Glomerular visceral epithelial cell (primary cell): ENCODE data around the gene SYT11.
"Not testable (repeated sequence)": the region's sequence is repeated elsewhere in the genome, so short reads cannot be mapped to it uniquely, and the experiment has no call there.

ENCODE experiments used
- DNase-seq: peaks from one replicate; pipeline ENCODE4 v3.0.0-alpha.2; 2016; ENCODE audit errors: extremely low spot score

The SYT11 gene

GRCh38 chr1:155860970-155861510 lies 1.7 kb downstream of the SYT11 start:
- no peak for DNase-seq

- no peak for DNase-seq
Measured at GRCh38 chr1:155861896-155862295, 2.5 kb downstream of the SYT11 start.

GRCh38 chr1:155864393-155864792 lies 5.0 kb downstream of the SYT11 start:
- DNase-seq = no peak

GRCh38 chr1:155867766-155868165 lies 8.4 kb downstream of the SYT11 start:
- DNase-seq = no peak

GRCh38 chr1:155871390-155871789 lies 12.0 kb downstream of the SYT11 start:
- peak; percentile 27 for DNase-seq

- no peak for DNase-seq
Measured at GRCh38 chr1:155872527-155872926, 13.2 kb downstream of the SYT11 start.

GRCh38 chr1:155873860-155874259 lies 14.5 kb downstream of the SYT11 start:
- peak; percentile 26 for DNase-seq

- DNase-seq = no peak
Measured at GRCh38 chr1:155877945-155878344, 18.6 kb downstream of the SYT11 start.

- DNase-seq = no peak
Measured at GRCh38 chr1:155880251-155880650, 20.9 kb downstream of the SYT11 start.

GRCh38 chr1:155880950-155881349 lies 21.6 kb downstream of the SYT11 start:
- no peak for DNase-seq

GRCh38 chr1:155882235-155882634 lies 22.9 kb downstream of the SYT11 start:
- no peak for DNase-seq

- no peak for DNase-seq
Measured at GRCh38 chr1:155882766-155883165, 23.4 kb downstream of the SYT11 start.

- no peak for DNase-seq
Measured at GRCh38 chr1:155884031-155884960, 24.9 kb downstream of the SYT11 start.

GRCh38 chr1:155884982-155885381 lies 25.6 kb downstream of the SYT11 start:
- no peak for DNase-seq

- DNase-seq = no peak
Measured at GRCh38 chr1:155888481-155888880, 29.1 kb downstream of the SYT11 start.

- DNase-seq = no peak
Measured at GRCh38 chr1:155889566-155889965, 30.2 kb downstream of the SYT11 start.

GRCh38 chr1:155890251-155890650 lies 30.9 kb downstream of the SYT11 start:
- DNase-seq = no peak

- DNase-seq = peak; percentile 68
Measured at GRCh38 chr1:155892796-155893195, 33.4 kb downstream of the SYT11 start.

- peak; percentile 76 for DNase-seq
Measured at GRCh38 chr1:155893389-155894142, 34.2 kb downstream of the SYT11 start.

- DNase-seq = not testable (repeated sequence)
Measured at GRCh38 chr1:155895617-155896016, 36.2 kb downstream of the SYT11 start.

GRCh38 chr1:155896476-155896875 lies 37.1 kb downstream of the SYT11 start:
- not testable (repeated sequence) for DNase-seq

- DNase-seq = no peak
Measured at GRCh38 chr1:155897746-155898145, 38.4 kb downstream of the SYT11 start.

GRCh38 chr1:155898888-155899287 lies 39.5 kb downstream of the SYT11 start:
- no peak for DNase-seq
